ENCODE data around the gene CDC34.

DNA sequence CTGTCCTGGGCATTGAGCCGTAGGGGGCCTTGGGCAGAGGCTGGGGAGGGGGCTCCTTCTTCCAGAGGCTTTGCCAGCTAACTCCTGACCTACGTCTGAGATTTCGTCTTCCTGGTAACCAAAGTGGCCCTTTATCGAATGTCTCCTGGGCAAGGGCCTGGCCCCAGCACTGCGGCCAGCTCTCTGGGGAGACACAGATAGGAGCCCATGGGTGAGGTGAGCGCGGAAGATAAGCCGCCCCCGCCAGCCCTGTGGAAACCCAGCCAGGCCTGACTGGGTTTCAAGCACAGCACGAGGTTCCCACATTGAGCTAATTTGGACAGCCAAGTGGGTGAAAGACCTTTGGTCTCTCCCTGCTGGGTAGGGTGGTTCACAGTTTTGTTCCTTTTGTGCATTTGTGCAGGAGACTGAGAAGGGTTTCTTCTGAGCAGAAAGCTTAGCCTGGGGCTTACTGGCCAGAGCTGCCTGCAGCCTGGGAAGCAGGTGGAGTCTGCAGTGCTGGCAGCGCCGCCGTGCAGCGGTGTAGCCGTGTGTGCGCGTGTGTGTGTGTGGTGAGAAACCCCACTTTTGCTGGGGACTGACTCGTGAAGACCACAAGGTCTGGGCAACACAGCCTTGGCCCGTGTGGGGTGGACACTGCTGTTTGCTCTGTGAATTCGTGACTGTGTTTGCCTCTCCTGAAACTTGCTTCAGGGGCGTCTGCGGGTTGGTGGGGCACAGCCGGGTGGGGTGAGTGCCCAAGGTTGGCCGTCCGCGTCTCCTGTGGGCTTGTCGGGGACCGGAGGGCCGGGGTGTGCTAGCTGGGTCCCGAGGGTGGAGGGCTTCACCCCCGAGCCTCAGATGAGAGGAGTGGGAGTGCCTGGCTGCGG is 43.3 kb downstream of the CDC34 start:
- no peak for TF ChIP-seq EP300 (IDR thresholded peaks at IDR 0.05; ENCODE audit: borderline replicate concordance)
- TF ChIP-seq, protein P1, sequence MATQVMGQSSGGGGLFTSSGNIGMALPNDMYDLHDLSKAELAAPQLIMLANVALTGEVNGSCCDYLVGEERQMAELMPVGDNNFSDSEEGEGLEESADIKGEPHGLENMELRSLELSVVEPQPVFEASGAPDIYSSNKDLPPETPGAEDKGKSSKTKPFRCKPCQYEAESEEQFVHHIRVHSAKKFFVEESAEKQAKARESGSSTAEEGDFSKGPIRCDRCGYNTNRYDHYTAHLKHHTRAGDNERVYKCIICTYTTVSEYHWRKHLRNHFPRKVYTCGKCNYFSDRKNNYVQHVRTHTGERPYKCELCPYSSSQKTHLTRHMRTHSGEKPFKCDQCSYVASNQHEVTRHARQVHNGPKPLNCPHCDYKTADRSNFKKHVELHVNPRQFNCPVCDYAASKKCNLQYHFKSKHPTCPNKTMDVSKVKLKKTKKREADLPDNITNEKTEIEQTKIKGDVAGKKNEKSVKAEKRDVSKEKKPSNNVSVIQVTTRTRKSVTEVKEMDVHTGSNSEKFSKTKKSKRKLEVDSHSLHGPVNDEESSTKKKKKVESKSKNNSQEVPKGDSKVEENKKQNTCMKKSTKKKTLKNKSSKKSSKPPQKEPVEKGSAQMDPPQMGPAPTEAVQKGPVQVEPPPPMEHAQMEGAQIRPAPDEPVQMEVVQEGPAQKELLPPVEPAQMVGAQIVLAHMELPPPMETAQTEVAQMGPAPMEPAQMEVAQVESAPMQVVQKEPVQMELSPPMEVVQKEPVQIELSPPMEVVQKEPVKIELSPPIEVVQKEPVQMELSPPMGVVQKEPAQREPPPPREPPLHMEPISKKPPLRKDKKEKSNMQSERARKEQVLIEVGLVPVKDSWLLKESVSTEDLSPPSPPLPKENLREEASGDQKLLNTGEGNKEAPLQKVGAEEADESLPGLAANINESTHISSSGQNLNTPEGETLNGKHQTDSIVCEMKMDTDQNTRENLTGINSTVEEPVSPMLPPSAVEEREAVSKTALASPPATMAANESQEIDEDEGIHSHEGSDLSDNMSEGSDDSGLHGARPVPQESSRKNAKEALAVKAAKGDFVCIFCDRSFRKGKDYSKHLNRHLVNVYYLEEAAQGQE (IDR thresholded peaks at IDR 0.05; ENCODE audit: low read depth), result no peak
- no peak for TF ChIP-seq RAD21 (IDR thresholded peaks at IDR 0.05; ENCODE audit: low read depth)
- no peak for TF ChIP-seq FOXM1 (IDR thresholded peaks at IDR 0.05; ENCODE audit: borderline replicate concordance, low read depth)
- no peak for TF ChIP-seq YY1 (IDR thresholded peaks at IDR 0.05; ENCODE audit: low read depth)
- TF ChIP-seq MAX (IDR thresholded peaks at IDR 0.05), result no peak
- no peak for TF ChIP-seq EGR1 (IDR thresholded peaks at IDR 0.05)
- TF ChIP-seq TEAD4 (IDR thresholded peaks at IDR 0.05), result no peak
